Peyer's patch (tissue), 4 donors: Measurements from ENCODE around the gene NID1.

Experiments used
- CTCF ChIP-seq, 6 experiments: fragments of 450-650 bp in 4 of 6; fragments of 200-600 bp in 2 of 6; sonication (generic) in 1 of 6; IDR thresholded peaks; one replicate each; pipeline ENCODE4 v1.5.1; 2017 to 2019; ENCODE audit warnings: antibody characterized with exemption in 6 of 6, mild to moderate bottlenecking in 3 of 6, moderate library complexity in 1 of 6
- POLR2A ChIP-seq, 2 donors: fragments of 450-650 bp; IDR thresholded peaks; one replicate each; pipeline ENCODE4 v1.5.1; 2017; ENCODE audit warnings: antibody characterized with exemption in 2 of 2, mild to moderate bottlenecking in 2 of 2, moderate library complexity in 2 of 2

DNA sequence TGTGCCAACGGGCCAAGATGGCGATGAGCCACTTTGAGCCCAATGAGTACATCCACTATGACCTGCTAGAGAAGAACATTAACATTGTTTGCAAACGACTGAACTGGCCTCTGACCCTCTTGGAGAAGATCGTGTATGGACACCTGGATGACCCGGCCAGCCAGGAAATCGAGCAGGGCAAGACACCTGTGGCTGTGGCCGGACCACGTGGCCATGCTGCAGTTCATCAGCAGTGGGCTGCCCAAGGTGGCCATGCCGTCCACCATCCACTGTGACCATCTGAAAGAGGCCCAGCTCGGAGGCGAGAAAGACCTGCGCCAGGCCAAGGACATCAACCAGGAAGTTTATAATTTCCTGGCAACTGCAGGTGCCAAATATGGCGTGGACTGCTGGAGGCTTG is 45.2 kb upstream of the NID1 start:
- TF ChIP-seq CTCF (IDR thresholded peaks at IDR 0.05) (no peak), POLR2A (IDR thresholded peaks at IDR 0.05) (no peak)
